ENCODE results near the gene CPT1A. TPM values are rescaled to one million over a fixed set of nuclear protein-coding genes. Genes with fewer than 3 reads are reported as not detected.

The CPT1A gene
- polyA plus RNA-seq, 1 of the 3 experiments (the other 2 are of a cell fraction) = 31.2 TPM

GRCh38 chr11:68780829-68781228, 60.9 kb downstream of the CPT1A start:
- Histone ChIP-seq H3F3A (replicated peaks; ENCODE audit: insufficient read depth) (no peaks in the 10 kb centered on the region), H3K27me3 (ENCODE audit: insufficient read depth) (no peaks in the 10 kb centered on the region), H3K4me1 (ENCODE audit: control insufficient read depth in 1 of 2, insufficient read depth in 2 of 2, low read depth in 1 of 2, low read length in 1 of 2) (no peaks in the 10 kb centered on the region), H3K27ac (ENCODE audit: low read depth in 2 of 2, low read length in 1 of 2) (no peak overlapping the region), H3K4me3 (ENCODE audit: low read depth in 2 of 2, low read length in 1 of 2) (no peak overlapping the region), H4K20me1 (ENCODE audit: insufficient read depth) (no peaks in the 10 kb centered on the region), H3K36me3 (replicated peaks in 1 of 2; ENCODE audit: control insufficient read depth in 1 of 2, insufficient read depth in 2 of 2, low read length in 1 of 2) (peaks cover 43 to 53% of the 10 kb centered on the region in 2 experiments), H3K4me2 (no peak overlapping the region), H3K9me3 (no peaks in the 10 kb centered on the region), H3K79me2 (ENCODE audit: insufficient read depth) (no peaks in the 10 kb centered on the region), H2AFZ (ENCODE audit: low read depth) (no peak overlapping the region), H3K9ac (no peak overlapping the region), H3K9me2 (no peaks in the 10 kb centered on the region)
- peak; percentile 54 for DNase-seq
- TF ChIP-seq REST (IDR thresholded peaks at IDR 0.05; ENCODE audit: low read depth, low read length) (no peak), YY1 (IDR thresholded peaks at IDR 0.05; ENCODE audit: low read depth) (no peak), FOSL2 (IDR thresholded peaks at IDR 0.05; ENCODE audit: borderline replicate concordance, low read depth) (no peak), CHD2 (IDR thresholded peaks at IDR 0.05; ENCODE audit: low read length, partially characterized antibody) (no peak), NFIC (IDR thresholded peaks at IDR 0.05; ENCODE audit: borderline replicate concordance) (no peak), EP300 (IDR thresholded peaks at IDR 0.05; ENCODE audit: borderline replicate concordance in 1 of 2, low read depth in 1 of 2, low read length in 1 of 2) (no peak), RXRA (IDR thresholded peaks at IDR 0.05; ENCODE audit: borderline replicate concordance, low read depth) (no peak), PBX3 (IDR thresholded peaks at IDR 0.05) (no peak), USF1 (IDR thresholded peaks at IDR 0.05; ENCODE audit: borderline replicate concordance, low read depth) (no peak; the same call in 1 of the 2 replicates), MEF2A (IDR thresholded peaks at IDR 0.05; ENCODE audit: borderline replicate concordance, low read depth) (no peak), SMC3 (IDR thresholded peaks at IDR 0.05; ENCODE audit: low read depth, low read length) (no peak), ELF1 (IDR thresholded peaks at IDR 0.05) (no peak), TCF12 (IDR thresholded peaks at IDR 0.05) (no peak), IRF3 (IDR thresholded peaks at IDR 0.05; ENCODE audit: low read depth, low read length) (no peak), USF2 (IDR thresholded peaks at IDR 0.05; ENCODE audit: borderline replicate concordance, low read depth, low read length) (no peak), FOXM1 (IDR thresholded peaks at IDR 0.05; ENCODE audit: low read depth) (no peak), RFX5 (IDR thresholded peaks at IDR 0.05; ENCODE audit: low read length) (no peak), RCOR1 (IDR thresholded peaks at IDR 0.05; ENCODE audit: low read length) (no peak)
- ChIA-PET POLR2A (no interaction called here), CTCF (no interaction called here)
- WGBS (ENCODE audit: low lambda C conversion rate) = 90% methylated on average over 4 of the region's 4 CpGs

Measured in SK-N-SH (cell line).